HEK293 (cell line): ENCODE results near the gene FADS6.
A peak's percentile ranks its signal among the peaks of the same experiment; 100 is the strongest.

Experiments used
- CTCF ChIA-PET: fragments of 350-600 bp; formaldehyde crosslinking; extraction: SDS; loops from one replicate; lab custom pipeline; 2021; ENCODE audit warnings: antibody characterized with exemption; lab: Yijun Ruan, JAX
- POLR2A ChIA-PET: fragments of 300-600 bp; formaldehyde crosslinking; extraction: SDS; loops from one replicate; lab custom pipeline; 2020; ENCODE audit warnings: antibody characterized with exemption, inconsistent platforms; lab: Yijun Ruan, JAX
- H3K27ac ChIP-seq: fragments of 200-500 bp; sonication (Bioruptor generic); 2 replicates; pipeline ENCODE4 v1.5.1; 2014; ENCODE audit warnings: low read depth, low read length, control low read depth, inconsistent platforms; ENCODE audit errors: extremely low read depth
- H3K36me3 ChIP-seq, 2 experiments: fragments of 200-500 bp in 1 of 2; sonication (Bioruptor generic) in 1 of 2; 1 replicate in 1 of 2; 2 replicates in 1 of 2; pipeline ENCODE4 v1.5.1; 2014 to 2017; ENCODE audit warnings: inconsistent platforms in 2 of 2, low read length in 2 of 2; ENCODE audit not compliant: control insufficient read depth in 2 of 2, insufficient read depth in 1 of 2
- H3K4me1 ChIP-seq: fragments of 200-500 bp; sonication (Bioruptor generic); 2 replicates; pipeline ENCODE4 v1.5.1; 2014; ENCODE audit warnings: mild to moderate bottlenecking, low read length, inconsistent platforms; ENCODE audit not compliant: control insufficient read depth, insufficient read depth
- H3K4me3 ChIP-seq: 2 replicates; pipeline ENCODE4 v1.5.1; 2011; ENCODE audit warnings: low read depth, mild to moderate bottlenecking, control low read depth, low read length, moderate library complexity
- H3K9me3 ChIP-seq: fragments of 200-500 bp; sonication (Bioruptor generic); 2 replicates; pipeline ENCODE4 v1.5.1; 2014; ENCODE audit warnings: low read depth, low read length, inconsistent platforms; ENCODE audit not compliant: control insufficient read depth, insufficient read depth
- EGR2 ChIP-seq: fragments of 450-650 bp; formaldehyde crosslinking; IDR thresholded peaks from 2 replicates; pipeline ENCODE4 v1.5.1; 2016; ENCODE audit warnings: low read depth, missing biosample characterization, missing genetic modification characterization
- GLI4 ChIP-seq: fragments of 450-650 bp; formaldehyde crosslinking; IDR thresholded peaks from 2 replicates; pipeline ENCODE4 v1.5.1; 2016; ENCODE audit warnings: missing biosample characterization, missing genetic modification characterization
- OVOL3 ChIP-seq: fragments of 450-650 bp; formaldehyde crosslinking; IDR thresholded peaks from 2 replicates; pipeline ENCODE4 v1.5.1; 2016; ENCODE audit warnings: missing biosample characterization, missing genetic modification characterization
- SCRT2 ChIP-seq: fragments of 450-650 bp; formaldehyde crosslinking; IDR thresholded peaks from 2 replicates; pipeline ENCODE4 v1.5.1; 2016; ENCODE audit warnings: missing biosample characterization, missing genetic modification characterization
- ZFHX2 ChIP-seq: fragments of 450-650 bp; formaldehyde crosslinking; conservative IDR thresholded peaks from 2 replicates; pipeline ENCODE4 v1.5.1; 2016; ENCODE audit warnings: missing biosample characterization, missing genetic modification characterization
- ZNF10 ChIP-seq: fragments of 450-650 bp; formaldehyde crosslinking; IDR thresholded peaks from 2 replicates; pipeline ENCODE4 v1.5.1; 2017; ENCODE audit warnings: missing biosample characterization, missing genetic modification characterization
- ZNF121 ChIP-seq: fragments of 450-650 bp; formaldehyde crosslinking; IDR thresholded peaks from 2 replicates; pipeline ENCODE4 v1.5.1; 2016; ENCODE audit warnings: missing biosample characterization, missing genetic modification characterization
- ZNF184 ChIP-seq: fragments of 450-650 bp; IDR thresholded peaks from 2 replicates; pipeline ENCODE4 v1.5.1; 2018; ENCODE audit warnings: missing biosample characterization, mild to moderate bottlenecking, missing genetic modification characterization
- ZNF311 ChIP-seq: fragments of 450-650 bp; formaldehyde crosslinking; IDR thresholded peaks from 2 replicates; pipeline ENCODE4 v1.5.1; 2017; ENCODE audit warnings: missing biosample characterization, missing genetic modification characterization, borderline replicate concordance
- ZNF404 ChIP-seq: fragments of 450-650 bp; formaldehyde crosslinking; IDR thresholded peaks from 2 replicates; pipeline ENCODE4 v1.5.1; 2017; ENCODE audit warnings: missing biosample characterization, missing genetic modification characterization
- ZNF664 ChIP-seq: fragments of 450-650 bp; formaldehyde crosslinking; IDR thresholded peaks from 2 replicates; pipeline ENCODE4 v1.5.1; 2016; ENCODE audit warnings: missing biosample characterization, missing genetic modification characterization
- ZNF768 ChIP-seq: fragments of 450-650 bp; formaldehyde crosslinking; IDR thresholded peaks from 2 replicates; pipeline ENCODE4 v1.5.1; 2018; ENCODE audit warnings: missing biosample characterization, mild to moderate bottlenecking, missing genetic modification characterization
- TF ChIP-seq, protein P1 (sequence below): fragments of 450-650 bp; formaldehyde crosslinking; IDR thresholded peaks from 2 replicates; pipeline ENCODE4 v1.5.1; 2017; ENCODE audit warnings: missing biosample characterization, missing genetic modification characterization
- TF ChIP-seq, protein P2 (sequence below): fragments of 450-650 bp; formaldehyde crosslinking; IDR thresholded peaks from 2 replicates; pipeline ENCODE4 v1.5.1; 2016; ENCODE audit warnings: missing biosample characterization, missing genetic modification characterization, low read depth

FADS6 gene

DNA sequence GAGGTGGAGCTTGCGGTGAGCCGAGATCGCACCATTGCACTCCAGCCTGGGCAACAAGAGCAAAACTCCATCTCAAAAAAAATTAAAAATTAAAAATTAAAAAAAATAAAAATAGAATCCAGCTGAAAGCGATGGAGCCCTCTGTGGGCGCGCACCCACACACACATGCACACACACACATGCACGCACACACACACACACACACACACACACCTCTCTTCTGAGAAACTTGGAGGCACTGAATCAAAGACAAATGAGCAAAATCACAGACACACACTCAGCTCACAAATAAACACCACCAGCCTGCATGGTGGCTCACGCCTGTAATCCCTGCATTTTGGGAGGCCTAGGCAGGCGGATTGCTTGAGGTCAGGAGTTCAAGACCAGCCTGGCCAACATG, 9.6 kb upstream of the FADS6 start:
- no peak overlapping the region for H3K4me3 ChIP-seq
- POLR2A ChIA-PET: interaction anchor here (1.0 kb wide), 1 partner anchor 8 kb away, joined by 3 read pairs; no protein-coding TSS in a partner anchor
- no peak overlapping the region for H3K27ac ChIP-seq
- H3K36me3 ChIP-seq: no peaks in the 10 kb centered on the region
- CTCF ChIA-PET: interaction anchor here (1.5 kb wide), 1 partner anchor 38 kb away, joined by 3 read pairs; no protein-coding TSS in a partner anchor
- H3K9me3 ChIP-seq: no peaks in the 10 kb centered on the region
- H3K4me1 ChIP-seq: no peaks in the 10 kb centered on the region
- TF ChIP-seq, protein P1, sequence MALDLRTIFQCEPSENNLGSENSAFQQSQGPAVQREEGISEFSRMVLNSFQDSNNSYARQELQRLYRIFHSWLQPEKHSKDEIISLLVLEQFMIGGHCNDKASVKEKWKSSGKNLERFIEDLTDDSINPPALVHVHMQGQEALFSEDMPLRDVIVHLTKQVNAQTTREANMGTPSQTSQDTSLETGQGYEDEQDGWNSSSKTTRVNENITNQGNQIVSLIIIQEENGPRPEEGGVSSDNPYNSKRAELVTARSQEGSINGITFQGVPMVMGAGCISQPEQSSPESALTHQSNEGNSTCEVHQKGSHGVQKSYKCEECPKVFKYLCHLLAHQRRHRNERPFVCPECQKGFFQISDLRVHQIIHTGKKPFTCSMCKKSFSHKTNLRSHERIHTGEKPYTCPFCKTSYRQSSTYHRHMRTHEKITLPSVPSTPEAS (tag by site-specific recombination): peak; percentile 77
- no peak for TF ChIP-seq ZNF184 (tag by site-specific recombination)
- TF ChIP-seq EGR2 (tag by site-specific recombination): peak; percentile 53

DNA sequence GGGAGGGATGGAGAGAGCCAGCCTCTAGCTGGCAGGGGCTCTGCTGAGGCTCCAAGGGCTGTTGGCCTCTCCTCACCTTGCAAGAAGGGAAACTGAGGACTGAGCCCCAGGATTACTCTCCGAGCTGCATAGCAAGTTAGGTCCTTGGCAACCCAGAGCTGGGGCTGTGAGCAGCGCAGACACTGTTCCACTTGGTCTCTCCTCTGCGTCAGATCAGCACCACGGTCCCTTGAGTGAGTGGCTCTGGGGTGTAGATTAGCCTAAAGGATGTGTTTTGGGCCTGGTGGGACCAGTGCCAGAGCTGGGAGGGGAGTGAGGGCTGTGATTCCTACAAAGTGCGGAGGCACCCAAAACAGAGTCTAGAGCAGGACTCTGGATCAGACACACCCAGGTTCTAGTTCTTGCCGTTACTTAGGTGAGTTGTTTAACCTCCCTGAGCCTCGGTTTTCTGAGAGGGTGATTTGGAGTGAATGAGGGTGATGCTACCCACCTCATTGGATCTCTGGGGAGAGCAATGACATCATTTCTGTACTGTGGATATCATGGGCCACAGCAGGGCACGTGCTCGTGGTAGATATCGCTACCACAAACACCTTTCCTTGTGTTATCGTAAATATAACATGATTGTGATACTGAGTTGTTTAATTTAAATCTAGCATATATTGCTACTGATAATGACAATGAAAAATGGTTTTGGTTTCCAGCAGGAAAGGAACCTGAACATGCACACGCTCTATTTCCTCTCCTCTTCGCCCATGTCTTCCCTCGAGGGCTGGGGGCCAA, 8.1 kb upstream of the FADS6 start:
- Histone ChIP-seq H3K27ac (no peak overlapping the region), H3K36me3 (no peaks in the 10 kb centered on the region), H3K4me3 (no peak overlapping the region), H3K4me1 (no peaks in the 10 kb centered on the region), H3K9me3 (no peaks in the 10 kb centered on the region)
- POLR2A ChIA-PET: interaction anchor here (0.6 to 1.3 kb wide), 2 partner anchors 28 to 1670 kb away, joined by 3 to 5 read pairs; partner anchors contain the start of gene FDXR
- TF ChIP-seq SCRT2 (no peak), ZNF121 (tag by site-specific recombination) (no peak), EGR2 (tag by site-specific recombination) (no peak), GLI4 (tag by site-specific recombination) (no peak), ZNF10 (tag by site-specific recombination) (no peak)
- TF ChIP-seq, protein P2, sequence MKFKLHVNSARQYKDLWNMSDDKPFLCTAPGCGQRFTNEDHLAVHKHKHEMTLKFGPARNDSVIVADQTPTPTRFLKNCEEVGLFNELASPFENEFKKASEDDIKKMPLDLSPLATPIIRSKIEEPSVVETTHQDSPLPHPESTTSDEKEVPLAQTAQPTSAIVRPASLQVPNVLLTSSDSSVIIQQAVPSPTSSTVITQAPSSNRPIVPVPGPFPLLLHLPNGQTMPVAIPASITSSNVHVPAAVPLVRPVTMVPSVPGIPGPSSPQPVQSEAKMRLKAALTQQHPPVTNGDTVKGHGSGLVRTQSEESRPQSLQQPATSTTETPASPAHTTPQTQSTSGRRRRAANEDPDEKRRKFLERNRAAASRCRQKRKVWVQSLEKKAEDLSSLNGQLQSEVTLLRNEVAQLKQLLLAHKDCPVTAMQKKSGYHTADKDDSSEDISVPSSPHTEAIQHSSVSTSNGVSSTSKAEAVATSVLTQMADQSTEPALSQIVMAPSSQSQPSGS (tag by site-specific recombination): peak; percentile 29; the same call in 1 of the 2 replicates
- CTCF ChIA-PET: interaction anchor here (0.7 kb wide), 1 partner anchor 773 kb away, joined by 3 read pairs; no protein-coding TSS in a partner anchor

DNA sequence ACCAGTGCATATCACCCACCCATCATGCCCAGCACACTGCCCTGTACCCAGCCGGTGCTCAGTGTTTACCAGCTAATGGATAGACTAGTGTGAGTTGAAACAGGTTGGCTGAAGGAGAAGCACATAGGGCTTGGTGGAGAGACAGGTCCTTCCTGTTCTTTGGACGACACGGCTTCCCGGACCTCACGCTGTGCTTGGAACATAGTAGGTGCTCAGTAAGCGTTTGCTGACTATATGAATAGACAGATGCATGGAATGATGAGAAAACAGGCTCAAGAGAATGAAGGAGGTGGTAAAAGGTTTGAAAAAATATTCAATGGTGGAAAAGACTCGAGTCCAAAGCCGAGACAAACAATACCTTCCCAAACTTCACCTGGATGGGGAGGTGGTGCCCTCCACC, 6.8 kb upstream of the FADS6 start:
- H3K27ac ChIP-seq: no peak overlapping the region
- CTCF ChIA-PET: interaction anchor here (0.6 to 1.1 kb wide), 3 partner anchors 34 to 109 kb away, joined by 3 read pairs; no protein-coding TSS in a partner anchor
- H3K4me3 ChIP-seq: no peak overlapping the region
- peak; percentile 61; the same call in 1 of the 2 replicates for TF ChIP-seq ZNF664 (tag by site-specific recombination)
- no peak for TF ChIP-seq ZNF404
- TF ChIP-seq OVOL3 (tag by site-specific recombination): no peak
- TF ChIP-seq ZNF311: no peak
- POLR2A ChIA-PET: interaction anchor here (1.0 kb wide), 1 partner anchor 27 kb away, joined by 5 read pairs; the partner anchor contains the start of gene FDXR
- no peaks in the 10 kb centered on the region for H3K36me3 ChIP-seq
- no peaks in the 10 kb centered on the region for H3K9me3 ChIP-seq
- no peaks in the 10 kb centered on the region for H3K4me1 ChIP-seq

DNA sequence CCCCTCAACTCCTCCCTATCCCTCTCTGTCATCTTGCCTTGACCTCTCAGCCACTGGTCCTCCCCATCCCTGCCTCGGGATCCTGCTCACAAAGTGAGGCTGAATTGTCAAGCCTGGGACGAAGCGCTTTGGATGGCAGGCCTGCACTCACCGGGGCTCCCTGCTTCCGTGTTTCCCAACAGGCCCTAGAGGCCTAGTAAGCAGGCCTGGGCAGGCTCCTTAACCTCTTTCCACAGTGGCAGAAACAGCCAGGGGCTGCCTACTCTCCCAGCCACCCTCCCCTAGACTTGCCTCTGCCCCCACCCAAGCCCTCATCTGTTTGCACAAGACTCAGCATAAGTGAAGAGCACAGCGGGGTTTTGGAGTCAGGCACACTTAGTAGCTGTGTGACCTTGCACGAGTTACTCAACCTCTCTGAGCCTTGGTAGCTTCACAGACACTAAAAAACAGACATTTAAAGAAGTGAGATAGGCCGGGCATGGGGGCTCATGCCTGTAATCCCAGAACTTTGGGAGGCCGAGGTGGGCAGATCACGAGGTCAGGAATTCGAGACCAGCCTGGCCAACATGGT, 5.0 kb upstream of the FADS6 start:
- Histone ChIP-seq H3K4me1 (no peaks in the 10 kb centered on the region), H3K9me3 (no peaks in the 10 kb centered on the region), H3K36me3 (no peaks in the 10 kb centered on the region), H3K4me3 (no peak overlapping the region), H3K27ac (no peak overlapping the region)
- CTCF ChIA-PET: interaction anchor here (0.9 to 1.4 kb wide), 2 partner anchors 21 to 154 kb away, joined by 3 to 4 read pairs; no protein-coding TSS in a partner anchor
- TF ChIP-seq ZNF768 (tag by site-specific recombination): peak; percentile 65; the same call in 1 of the 2 replicates
- TF ChIP-seq ZFHX2 (tag by site-specific recombination): no peak
- POLR2A ChIA-PET: interaction anchor here (1.4 kb wide), 1 partner anchor 17 kb away, joined by 3 read pairs; no protein-coding TSS in a partner anchor
